ENCODE measurements around the gene KCNMA1. TPM values are rescaled to one million over a fixed set of nuclear protein-coding genes. Genes with fewer than 3 reads are reported as not detected.

Gene KCNMA1
- polyA plus RNA-seq, 1 experiment, result 21.4 TPM

DNA sequence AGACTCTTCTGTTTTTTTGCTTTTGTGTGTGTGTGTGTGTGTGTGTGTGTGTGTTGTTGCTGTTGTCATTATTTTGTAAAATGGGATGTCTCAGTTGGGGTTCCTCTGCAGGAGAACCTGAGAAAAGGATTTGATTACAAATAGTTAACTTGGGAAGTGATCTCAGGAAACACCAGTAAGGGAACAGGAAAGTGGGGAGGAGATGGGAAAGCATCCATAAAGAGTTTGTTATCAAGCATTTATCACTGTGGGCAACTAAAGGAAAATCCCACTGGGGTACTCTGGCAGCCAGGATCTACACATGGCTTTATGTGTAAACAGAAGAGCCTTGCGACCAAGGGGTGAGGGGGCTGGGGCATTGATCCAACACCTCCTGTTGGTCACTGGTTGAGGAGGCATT, 485.4 kb downstream of the KCNMA1 start:
- POLR2A ChIA-PET, result no interaction called here
- TF ChIP-seq, protein P1, sequence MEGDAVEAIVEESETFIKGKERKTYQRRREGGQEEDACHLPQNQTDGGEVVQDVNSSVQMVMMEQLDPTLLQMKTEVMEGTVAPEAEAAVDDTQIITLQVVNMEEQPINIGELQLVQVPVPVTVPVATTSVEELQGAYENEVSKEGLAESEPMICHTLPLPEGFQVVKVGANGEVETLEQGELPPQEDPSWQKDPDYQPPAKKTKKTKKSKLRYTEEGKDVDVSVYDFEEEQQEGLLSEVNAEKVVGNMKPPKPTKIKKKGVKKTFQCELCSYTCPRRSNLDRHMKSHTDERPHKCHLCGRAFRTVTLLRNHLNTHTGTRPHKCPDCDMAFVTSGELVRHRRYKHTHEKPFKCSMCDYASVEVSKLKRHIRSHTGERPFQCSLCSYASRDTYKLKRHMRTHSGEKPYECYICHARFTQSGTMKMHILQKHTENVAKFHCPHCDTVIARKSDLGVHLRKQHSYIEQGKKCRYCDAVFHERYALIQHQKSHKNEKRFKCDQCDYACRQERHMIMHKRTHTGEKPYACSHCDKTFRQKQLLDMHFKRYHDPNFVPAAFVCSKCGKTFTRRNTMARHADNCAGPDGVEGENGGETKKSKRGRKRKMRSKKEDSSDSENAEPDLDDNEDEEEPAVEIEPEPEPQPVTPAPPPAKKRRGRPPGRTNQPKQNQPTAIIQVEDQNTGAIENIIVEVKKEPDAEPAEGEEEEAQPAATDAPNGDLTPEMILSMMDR (IDR thresholded peaks at IDR 0.05; ENCODE audit: insufficient read depth, low read depth, low read length), result no peak
- no peaks in the 10 kb centered on the region for H3K36me3 ChIP-seq (ENCODE audit: control insufficient read depth, insufficient read depth, low read length)
- H3K27me3 ChIP-seq (ENCODE audit: control insufficient read depth, insufficient read depth, low read length), result no peaks in the 10 kb centered on the region
- CTCF ChIA-PET, result no interaction called here
- no peak for DNase-seq (ENCODE audit: low read depth)
- no peak overlapping the region for H3K4me3 ChIP-seq (ENCODE audit: low read depth, low read length)

DNA sequence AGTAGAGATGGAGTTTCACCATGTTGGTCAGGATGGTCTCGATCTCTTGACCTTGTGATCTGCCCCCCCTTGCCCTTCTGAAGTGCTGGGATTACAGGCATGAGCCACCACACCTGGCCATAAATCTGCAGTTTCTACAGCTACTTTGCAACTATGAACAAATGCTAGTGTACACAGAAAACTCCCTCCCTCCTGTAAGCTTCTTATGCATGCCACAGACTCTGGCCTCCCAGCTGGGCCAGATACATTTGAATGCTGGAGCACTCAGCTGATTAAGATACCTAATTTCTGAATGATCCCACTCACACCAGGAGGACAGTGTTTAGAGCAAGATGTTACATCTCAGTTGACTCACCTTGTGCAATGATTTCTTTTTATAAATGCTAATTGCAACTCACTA, 486.2 kb downstream of the KCNMA1 start:
- no peak for DNase-seq (ENCODE audit: low read depth)
- no peaks in the 10 kb centered on the region for H3K36me3 ChIP-seq (ENCODE audit: control insufficient read depth, insufficient read depth, low read length)
- TF ChIP-seq, protein P1 (IDR thresholded peaks at IDR 0.05; ENCODE audit: insufficient read depth, low read depth, low read length), result no peak
- no peak overlapping the region for H3K4me3 ChIP-seq (ENCODE audit: low read depth, low read length)
- ChIA-PET CTCF (no interaction called here), POLR2A (no interaction called here)
- H3K27me3 ChIP-seq (ENCODE audit: control insufficient read depth, insufficient read depth, low read length), result no peaks in the 10 kb centered on the region

DNA sequence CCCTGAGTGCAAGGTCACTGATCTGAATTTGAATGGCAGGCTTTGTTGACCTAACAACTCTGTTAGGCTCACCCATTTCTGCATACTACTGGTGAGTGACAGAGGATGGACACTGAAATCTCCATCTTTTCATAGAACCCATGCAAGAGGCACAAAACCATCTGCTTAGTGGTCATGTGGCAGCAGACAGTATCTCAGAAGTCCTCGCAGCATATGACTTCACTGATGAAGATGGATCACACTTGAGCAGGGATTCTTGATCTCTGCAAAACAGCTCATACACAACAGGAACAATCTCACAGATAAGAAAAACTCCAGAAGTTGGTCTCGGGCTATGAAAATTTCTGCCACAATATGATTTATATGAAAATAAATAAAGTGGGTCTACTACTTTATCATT, 487.9 kb downstream of the KCNMA1 start:
- Histone ChIP-seq H3K36me3 (ENCODE audit: control insufficient read depth, insufficient read depth, low read length) (no peaks in the 10 kb centered on the region), H3K4me3 (ENCODE audit: low read depth, low read length) (no peak overlapping the region), H3K27me3 (ENCODE audit: control insufficient read depth, insufficient read depth, low read length) (no peaks in the 10 kb centered on the region)
- POLR2A ChIA-PET, result no interaction called here
- TF ChIP-seq, protein P1 (IDR thresholded peaks at IDR 0.05; ENCODE audit: insufficient read depth, low read depth, low read length), result no peak
- CTCF ChIA-PET, result interaction anchor here (1.5 kb wide), 1 partner anchor 9 kb away, joined by 4 read pairs; no protein-coding TSS in a partner anchor
- DNase-seq (ENCODE audit: low read depth), result no peak

DNA sequence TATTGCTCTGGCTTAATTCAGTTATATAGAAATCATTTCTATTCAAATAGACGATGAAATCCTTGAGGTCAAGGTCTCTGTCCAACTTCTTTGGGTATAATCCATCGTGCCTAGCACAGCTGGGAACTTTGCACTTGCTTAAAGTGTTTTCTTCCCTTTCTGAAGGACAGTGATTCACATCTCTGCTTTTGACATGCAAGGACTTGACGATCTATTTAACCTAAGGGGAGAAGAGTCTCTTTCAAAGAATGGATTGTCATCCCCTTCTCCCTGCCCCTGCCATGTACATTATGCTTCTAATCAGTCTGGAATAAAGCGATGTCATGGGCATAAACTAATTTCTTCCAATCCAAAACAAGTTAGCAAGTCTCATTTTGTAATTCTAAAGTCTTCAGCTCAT, 488.6 kb downstream of the KCNMA1 start:
- ChIA-PET POLR2A (no interaction called here), CTCF (interaction anchor here (1.5 kb wide), 1 partner anchor 9 kb away, joined by 4 read pairs; no protein-coding TSS in a partner anchor)
- TF ChIP-seq, protein P1 (IDR thresholded peaks at IDR 0.05; ENCODE audit: insufficient read depth, low read depth, low read length), result no peak
- DNase-seq (ENCODE audit: low read depth), result no peak
- Histone ChIP-seq H3K36me3 (ENCODE audit: control insufficient read depth, insufficient read depth, low read length) (no peaks in the 10 kb centered on the region), H3K27me3 (ENCODE audit: control insufficient read depth, insufficient read depth, low read length) (no peaks in the 10 kb centered on the region), H3K4me3 (ENCODE audit: low read depth, low read length) (no peak overlapping the region)

DNA sequence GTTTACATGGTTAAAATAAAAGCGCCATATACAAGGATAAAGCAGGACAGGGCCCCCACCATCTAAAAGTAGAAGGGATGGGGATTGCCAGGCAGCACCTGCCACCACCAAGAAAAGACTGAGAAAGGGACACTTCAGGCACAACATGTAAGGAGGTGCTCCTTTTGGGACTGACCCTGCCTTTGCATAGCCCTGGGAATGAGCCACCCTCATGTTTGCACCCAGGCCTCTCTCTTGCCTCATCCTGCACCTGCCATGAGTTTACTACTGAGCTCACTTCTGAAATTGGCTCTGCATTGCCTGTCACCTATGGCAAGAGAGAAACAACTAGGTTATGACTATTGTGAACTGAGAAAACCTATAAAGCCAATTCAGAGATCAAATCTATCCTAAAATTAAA, 489.7 kb downstream of the KCNMA1 start:
- POLR2A ChIA-PET, result no interaction called here
- Histone ChIP-seq H3K27me3 (ENCODE audit: control insufficient read depth, insufficient read depth, low read length) (no peaks in the 10 kb centered on the region), H3K4me3 (ENCODE audit: low read depth, low read length) (no peak overlapping the region), H3K36me3 (ENCODE audit: control insufficient read depth, insufficient read depth, low read length) (no peaks in the 10 kb centered on the region)
- CTCF ChIA-PET, result no interaction called here
- TF ChIP-seq, protein P1 (IDR thresholded peaks at IDR 0.05; ENCODE audit: insufficient read depth, low read depth, low read length), result no peak
- DNase-seq (ENCODE audit: low read depth), result no peak
